ENCODE results near the gene KCNE4. TPM values are rescaled to one million over a fixed set of nuclear protein-coding genes. Genes with fewer than 3 reads are reported as not detected.
A peak's percentile ranks its signal among the peaks of the same experiment; 100 is the strongest.

KCNE4 gene
- total RNA-seq, 3 donors from 2014 or later, result 0.55 to 5.8 (median 2.0) TPM

- H3K4me3 ChIP-seq, result no peak overlapping the region
- DNase-seq (peak in 2 of 3 donors; percentile 31 to 55), ATAC-seq (peak; percentile 10)
- H3K36me3 ChIP-seq (ENCODE audit: low read depth), result no peaks in the 10 kb centered on the region
- H3K4me1 ChIP-seq (ENCODE audit: low read depth), result no peaks in the 10 kb centered on the region
- intact Hi-C loops (cut with DNase I, micrococcal nuclease), result no loop called here
- no peak for TF ChIP-seq CTCF (IDR thresholded peaks at IDR 0.05)
- H3K9me3 ChIP-seq, result no peaks in the 10 kb centered on the region
Observed at GRCh38 chr2:223100061-223100511, 48.1 kb downstream of the KCNE4 start.

DNA sequence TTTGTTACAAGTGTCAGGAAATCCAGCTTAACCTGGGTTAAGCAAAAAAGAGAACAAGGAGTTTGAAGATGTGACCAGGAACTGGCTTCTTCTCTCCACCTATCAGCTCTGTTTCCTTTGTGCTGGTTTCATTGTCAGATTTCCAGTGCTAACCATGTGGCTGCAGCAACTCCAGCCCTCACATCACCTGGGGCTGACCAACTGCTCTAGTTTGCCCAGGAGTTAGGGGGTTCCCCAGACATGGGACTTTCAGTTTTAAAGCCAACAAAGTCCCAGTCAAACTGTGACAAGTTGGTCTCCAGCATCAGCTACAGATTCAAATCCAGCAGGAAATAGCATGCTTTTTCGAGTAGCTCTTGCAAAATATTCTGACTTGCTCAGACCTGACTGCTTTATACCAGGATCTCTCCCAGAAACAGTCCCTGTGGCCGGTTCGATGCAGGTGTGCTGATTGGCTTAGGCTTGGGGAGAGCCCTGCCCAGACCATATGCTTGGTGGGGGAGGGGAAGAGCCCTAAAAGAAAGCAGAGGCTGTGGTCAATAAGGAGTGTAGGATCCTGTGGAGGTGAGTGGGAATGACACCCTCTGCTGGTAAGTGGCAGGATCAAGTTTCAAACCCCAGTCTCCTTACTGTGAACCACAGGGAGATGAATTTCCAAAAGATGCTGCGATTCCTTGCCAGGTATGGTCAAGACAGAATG, 49.5 kb downstream of the KCNE4 start:
- Histone ChIP-seq H3K4me1 (ENCODE audit: low read depth) (no peaks in the 10 kb centered on the region), H3K36me3 (ENCODE audit: low read depth) (no peaks in the 10 kb centered on the region), H3K4me3 (no peak overlapping the region), H3K9me3 (no peaks in the 10 kb centered on the region)
- peak in 1 of 3 donors; percentile 37 for DNase-seq
- ATAC-seq, result peak; percentile 85
- TF ChIP-seq CTCF (IDR thresholded peaks at IDR 0.05), result peak; percentile 11
- intact Hi-C loops (cut with DNase I, micrococcal nuclease), result no loop called here

DNA sequence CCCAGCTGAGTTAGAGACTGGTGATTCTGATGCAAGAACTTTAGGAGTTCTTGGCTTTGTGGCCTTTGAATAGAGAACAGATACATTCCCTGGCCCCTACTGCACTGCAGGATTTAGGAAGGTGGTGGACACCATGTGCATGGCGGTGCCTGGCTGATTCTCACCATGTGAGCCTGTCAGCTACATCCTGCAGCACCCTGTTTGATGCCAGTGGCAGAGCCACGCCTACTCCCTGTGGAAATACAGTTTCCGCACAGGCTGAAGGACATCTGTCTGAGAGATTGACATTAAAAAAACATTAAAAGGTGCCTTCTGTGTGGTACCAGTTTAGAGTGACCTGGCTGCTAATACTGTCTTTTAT, 50.0 kb downstream of the KCNE4 start:
- no peak for TF ChIP-seq CTCF (IDR thresholded peaks at IDR 0.05)
- Histone ChIP-seq H3K4me3 (no peak overlapping the region), H3K9me3 (no peaks in the 10 kb centered on the region), H3K36me3 (ENCODE audit: low read depth) (no peaks in the 10 kb centered on the region), H3K4me1 (ENCODE audit: low read depth) (no peaks in the 10 kb centered on the region)
- DNase-seq (no peak), ATAC-seq (peak; percentile 37)
- intact Hi-C loops (cut with DNase I, micrococcal nuclease), result no loop called here

GRCh38 chr2:223102450-223102849, 50.5 kb downstream of the KCNE4 start:
- Histone ChIP-seq H3K4me1 (ENCODE audit: low read depth) (no peaks in the 10 kb centered on the region), H3K4me3 (no peak overlapping the region), H3K9me3 (no peaks in the 10 kb centered on the region), H3K36me3 (ENCODE audit: low read depth) (no peaks in the 10 kb centered on the region)
- intact Hi-C loops (cut with DNase I, micrococcal nuclease), result no loop called here
- DNase-seq, result no peak
- no peak for ATAC-seq
- TF ChIP-seq CTCF (IDR thresholded peaks at IDR 0.05), result no peak

DNA sequence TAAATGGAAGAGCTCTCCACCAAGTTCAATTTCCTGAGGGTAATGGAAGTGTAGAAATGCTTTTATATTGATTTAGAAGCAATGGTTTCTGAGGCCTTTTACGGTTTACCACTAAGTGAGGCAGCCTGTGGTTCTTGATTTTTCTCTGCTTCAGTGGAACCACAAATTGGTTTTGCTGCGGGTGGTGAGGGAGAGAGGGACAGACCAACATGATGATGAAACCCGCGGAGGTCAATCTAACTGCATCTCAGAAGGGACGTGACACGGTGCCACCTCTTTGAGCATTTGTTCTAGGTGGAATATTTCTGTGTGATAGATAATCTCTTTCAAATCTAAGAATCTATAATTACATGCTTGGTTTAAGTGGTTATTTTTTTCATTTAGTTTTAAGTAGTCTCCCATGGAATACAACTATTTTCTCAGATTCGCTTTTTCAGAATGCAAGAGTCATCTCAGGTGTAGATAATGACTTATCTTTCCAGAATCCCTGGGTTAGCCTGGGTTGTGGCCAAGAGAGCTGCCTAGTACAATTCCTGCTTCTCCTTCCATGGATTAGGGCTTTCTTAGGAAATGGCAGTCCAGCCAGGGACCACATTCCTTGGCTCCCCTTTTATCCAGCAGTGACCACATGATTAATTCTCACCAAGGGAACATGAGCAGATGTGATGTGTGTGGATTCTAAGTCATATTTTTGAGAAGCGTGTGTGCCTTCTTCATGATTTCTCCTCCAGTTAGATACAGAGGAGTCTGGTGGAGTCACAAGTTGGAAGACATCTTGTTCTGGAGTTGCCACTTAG, 52.5 kb downstream of the KCNE4 start:
- TF ChIP-seq CTCF (IDR thresholded peaks at IDR 0.05), result no peak
- Histone ChIP-seq H3K9me3 (no peaks in the 10 kb centered on the region), H3K4me1 (ENCODE audit: low read depth) (peaks cover 5% of the 10 kb centered on the region), H3K36me3 (ENCODE audit: low read depth) (no peaks in the 10 kb centered on the region), H3K4me3 (no peak overlapping the region)
- DNase-seq (no peak), ATAC-seq (no peak)
- intact Hi-C loops (cut with DNase I, micrococcal nuclease), result no loop called here

Other genes with a start within 250 kb of the KCNE4 start
- 100 to 1,000 TPM in 1 of 3 donors, 10 to 100 TPM in 2; 77.2 to 108 (median 93.0) TPM for gene ACSL3, start 191.2 kb upstream of the KCNE4 start, total RNA-seq

Measured in mucosa of descending colon (tissue), 3 donors.